Transverse colon (tissue), 4 donors: ENCODE results near the gene HSP90AA1. TPM values are rescaled to one million over a fixed set of nuclear protein-coding genes. Genes with fewer than 3 reads are reported as not detected.
A peak's percentile ranks its signal among the peaks of the same experiment; 100 is the strongest.

ENCODE experiments used
- DNase-seq: peaks from one replicate; pipeline ENCODE4 v3.0.0-alpha.2; 2019
- H3K27ac ChIP-seq, 4 donors: fragments of 200-600 bp; sonication (generic); 2 replicates each; pipeline ENCODE4 v1.5.1; 2016 to 2018; ENCODE audit warnings: inconsistent platforms in 4 of 4
- H3K27me3 ChIP-seq: fragments of 200-600 bp; sonication (generic); 2 replicates; pipeline ENCODE4 v1.5.1; 2017; ENCODE audit warnings: inconsistent platforms
- H3K36me3 ChIP-seq, 4 donors: fragments of 200-600 bp; sonication (generic); 2 replicates each; pipeline ENCODE4 v1.5.1; 2017 to 2019; ENCODE audit warnings: inconsistent platforms in 4 of 4
- H3K4me1 ChIP-seq, 4 donors: fragments of 200-600 bp; sonication (generic); 2 replicates each; pipeline ENCODE4 v1.5.1; 2017 to 2020; ENCODE audit warnings: inconsistent platforms in 4 of 4
- H3K4me3 ChIP-seq, 4 donors: fragments of 200-600 bp; sonication (generic); 1 replicate in 1 of 4; 2 replicates in 3 of 4; pipeline versions ENCODE4 v1.5.1 to v1.6.1; 2017 to 2019; ENCODE audit warnings: inconsistent platforms in 4 of 4
- H3K9me3 ChIP-seq, 2 donors: fragments of 200-600 bp; sonication (generic); 2 replicates each; pipeline ENCODE4 v1.5.1; 2017 to 2019; ENCODE audit warnings: inconsistent platforms in 2 of 2
- CTCF ChIP-seq, 5 experiments: fragments of 200-600 bp in 3 of 5; fragments of 450-650 bp in 2 of 5; sonication (generic) in 3 of 5; IDR thresholded peaks; 1 replicate in 2 of 5; 2 replicates in 3 of 5; pipeline ENCODE4 v1.5.1; 2016 to 2017; ENCODE audit warnings: antibody characterized with exemption in 5 of 5, inconsistent platforms in 3 of 5, mild to moderate bottlenecking in 2 of 5, moderate library complexity in 1 of 5
- EP300 ChIP-seq: sonication (generic); formaldehyde crosslinking; IDR thresholded peaks from one replicate; pipeline ENCODE4 v1.6.1; 2017; ENCODE audit warnings: antibody characterized with exemption, low read depth
- POLR2A ChIP-seq: fragments of 450-650 bp; IDR thresholded peaks from one replicate; pipeline ENCODE4 v1.6.1; 2016; ENCODE audit warnings: antibody characterized with exemption, mild to moderate bottlenecking, moderate library complexity
- POLR2AphosphoS5 ChIP-seq, 3 donors: sonication (generic); formaldehyde crosslinking; IDR thresholded peaks; one replicate each; pipeline ENCODE4 v1.6.1; 2016; ENCODE audit warnings: antibody characterized with exemption in 3 of 3
- WGBS, 2 donors: methylation state at CpG; one replicate each; pipeline ENCODE4 v1.1.5; 2018; ENCODE audit warnings: low coverage in 1 of 2; 5-methylcytosine and 5-hydroxymethylcytosine counted together
- in situ Hi-C, 4 donors: fragments of 200-750 bp; cut with MboI; loops; one replicate each; pipeline versions ENCODE4 v1.15.0 to v1.15.1; 2017; ENCODE audit warnings: low sequenced_read_pairs in 3 of 4, low pct_ligation_motif_present in 1 of 4, low pct_unique_long_range_greater_than_20kb in 1 of 4
- intact Hi-C: fragments of 100-400 bp; cut with DNase I; formaldehyde crosslinking; loops from one replicate; pipeline ENCODE4 v1.15.1; 2023; ENCODE audit warnings: low total_unique reads
- total RNA-seq, 4 donors: library from RNA; depleted of rRNA; stranded (reverse); fragments of >200 nt; gene quantifications; one replicate each; pipeline ENCODE4 v1.1.0, GENCODE V29; 2016

HSP90AA1 gene
- total RNA-seq, 4 donors from 2014 or later, result 112 to 347 (median 235) TPM

- no peak overlapping the region for H3K27ac ChIP-seq
- H3K9me3 ChIP-seq, result no peaks in the 10 kb centered on the region
- no peak overlapping the region for H3K4me3 ChIP-seq
Observed at GRCh38 chr14:102126807-102127455, 40.1 kb upstream of the HSP90AA1 start.

GRCh38 chr14:102125546-102125945 is 38.7 kb upstream of the HSP90AA1 start:
- TF ChIP-seq POLR2AphosphoS5 (IDR thresholded peaks at IDR 0.05) (no peak), POLR2A (no peak), EP300 (no peak), CTCF (IDR thresholded peaks at IDR 0.05) (no peak)
- DNase-seq, result no peak
- no peaks in the 10 kb centered on the region for H3K27me3 ChIP-seq
- intact Hi-C loops (loop anchor here (1.0 kb wide), 1 partner anchor 24 kb away; no protein-coding TSS in a partner anchor), in situ Hi-C loops (no loop called here)
- no peaks in the 10 kb centered on the region for H3K9me3 ChIP-seq
- 56% methylated on average over 5 of the region's 5 CpGs for WGBS, 2 donors
- no peaks in the 10 kb centered on the region for H3K36me3 ChIP-seq
- H3K27ac ChIP-seq, result peak overlapping the region in 2 of 4 donors; percentile 17 to 38
- H3K4me3 ChIP-seq, result no peak overlapping the region
- peaks cover 0 to 22% (median 8%) of the 10 kb centered on the region in 4 donors for H3K4me1 ChIP-seq

More at GRCh38 chr14:102126807-102127455, 40.1 kb upstream of the HSP90AA1 start:
- 81 to 86% methylated on average over 5 of the region's 5 CpGs for WGBS, 2 donors
- H3K27me3 ChIP-seq, result no peaks in the 10 kb centered on the region
- in situ Hi-C loops, result no loop called here
- TF ChIP-seq POLR2AphosphoS5 (IDR thresholded peaks at IDR 0.05) (no peak), EP300 (no peak), CTCF (IDR thresholded peaks at IDR 0.05) (no peak), POLR2A (no peak)
- no peak for DNase-seq
- peaks cover 0 to 22% (median 8%) of the 10 kb centered on the region in 4 donors for H3K4me1 ChIP-seq
- intact Hi-C loops, result no loop called here
- H3K36me3 ChIP-seq, result no peaks in the 10 kb centered on the region

GRCh38 chr14:102124419-102124818 is 37.6 kb upstream of the HSP90AA1 start:
- Histone ChIP-seq H3K27ac (no peak overlapping the region), H3K4me1 (peaks cover 0 to 22% (median 8%) of the 10 kb centered on the region in 4 donors), H3K4me3 (no peak overlapping the region), H3K27me3 (no peaks in the 10 kb centered on the region), H3K36me3 (no peaks in the 10 kb centered on the region), H3K9me3 (no peaks in the 10 kb centered on the region)
- DNase-seq, result no peak
- in situ Hi-C loops, result no loop called here
- TF ChIP-seq EP300, result no peak
- no peak for TF ChIP-seq POLR2AphosphoS5 (IDR thresholded peaks at IDR 0.05)
- no peak for TF ChIP-seq POLR2A
- no peak for TF ChIP-seq CTCF (IDR thresholded peaks at IDR 0.05)
- intact Hi-C loops, result no loop called here

- no peak for TF ChIP-seq POLR2A
- no peaks in the 10 kb centered on the region for H3K27me3 ChIP-seq
- no peaks in the 10 kb centered on the region for H3K36me3 ChIP-seq
- intact Hi-C loops, result no loop called here
- no peak overlapping the region for H3K4me3 ChIP-seq
- in situ Hi-C loops, result no loop called here
- no peaks in the 10 kb centered on the region for H3K9me3 ChIP-seq
- no peak for DNase-seq
- H3K4me1 ChIP-seq, result peaks cover 0 to 18% (median 8%) of the 10 kb centered on the region in 4 donors
- 78 to 94% methylated on average over 1 of the region's 1 CpG for WGBS, 2 donors
- H3K27ac ChIP-seq, result no peak overlapping the region
Observed at GRCh38 chr14:102121567-102121966, 34.7 kb upstream of the HSP90AA1 start.

GRCh38 chr14:102120888-102121287 is 34.0 kb upstream of the HSP90AA1 start:
- intact Hi-C loops, result no loop called here
- 67% methylated on average over 1 of the region's 1 CpG; no CpG with 5 or more reads in 1 of the 2 donors for WGBS, 2 donors
- H3K4me3 ChIP-seq, result no peak overlapping the region
- H3K27me3 ChIP-seq, result no peaks in the 10 kb centered on the region
- H3K36me3 ChIP-seq, result no peaks in the 10 kb centered on the region
- no peak overlapping the region for H3K27ac ChIP-seq
- in situ Hi-C loops, result no loop called here
- no peaks in the 10 kb centered on the region for H3K9me3 ChIP-seq
- peaks cover 0 to 11% (median 6%) of the 10 kb centered on the region in 4 donors for H3K4me1 ChIP-seq
- DNase-seq, result no peak
- TF ChIP-seq CTCF (IDR thresholded peaks at IDR 0.05) (no peak), POLR2A (no peak), EP300 (no peak), POLR2AphosphoS5 (IDR thresholded peaks at IDR 0.05) (no peak)
